Raji (cell line): ENCODE data around the gene WWOX.

Source experiments
- POLR2A ChIP-seq: IDR thresholded peaks from 2 replicates; pipeline ENCODE4 v1.6.1; 2011; ENCODE audit warnings: low read depth, low read length, control low read depth; ENCODE audit not compliant: insufficient read depth

Gene WWOX

GRCh38 chr16:78375055-78375679 is 275.7 kb downstream of the WWOX start:
- no peak for TF ChIP-seq POLR2A

DNA sequence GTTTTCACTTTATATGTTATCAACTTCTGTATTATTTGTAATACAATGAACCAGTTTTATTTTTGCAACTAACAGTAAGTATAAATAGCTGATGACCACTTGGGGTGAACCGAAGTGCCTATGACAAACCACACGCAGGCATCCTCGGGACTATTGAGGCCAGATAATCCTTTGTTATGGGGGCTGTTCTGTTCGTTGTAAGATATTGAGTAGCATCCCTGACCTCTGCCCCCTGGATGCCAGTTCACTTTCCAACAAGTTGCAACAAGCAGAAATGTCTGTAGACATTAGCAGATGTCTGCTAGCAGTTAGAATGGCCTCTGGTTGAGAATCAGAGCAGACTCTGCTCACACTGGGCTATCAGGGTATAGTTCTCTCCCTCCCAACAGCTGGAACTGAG is 277.0 kb downstream of the WWOX start:
- no peak for TF ChIP-seq POLR2A

GRCh38 chr16:78377312-78377711 is 277.9 kb downstream of the WWOX start:
- no peak for TF ChIP-seq POLR2A

DNA sequence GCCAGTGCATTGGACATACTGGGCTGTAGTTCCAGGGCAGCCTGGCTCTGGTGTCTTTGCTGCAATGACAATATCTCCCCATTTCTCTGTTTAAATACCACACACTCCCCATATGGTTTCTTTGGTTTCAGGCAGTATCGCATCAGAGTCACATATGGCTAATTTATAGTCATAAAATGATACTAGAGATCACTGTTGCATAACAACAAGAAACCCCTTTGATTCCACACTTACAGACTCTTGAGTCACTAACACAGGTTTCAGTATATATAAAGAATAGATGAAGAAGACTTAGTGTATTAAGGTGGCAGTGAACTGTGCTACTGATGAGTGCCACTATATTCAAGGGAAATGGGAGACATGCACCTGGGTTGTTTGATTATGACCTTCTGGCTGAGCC is 281.6 kb downstream of the WWOX start:
- TF ChIP-seq POLR2A, result no peak

GRCh38 chr16:78383118-78383517 is 283.7 kb downstream of the WWOX start:
- no peak for TF ChIP-seq POLR2A

DNA sequence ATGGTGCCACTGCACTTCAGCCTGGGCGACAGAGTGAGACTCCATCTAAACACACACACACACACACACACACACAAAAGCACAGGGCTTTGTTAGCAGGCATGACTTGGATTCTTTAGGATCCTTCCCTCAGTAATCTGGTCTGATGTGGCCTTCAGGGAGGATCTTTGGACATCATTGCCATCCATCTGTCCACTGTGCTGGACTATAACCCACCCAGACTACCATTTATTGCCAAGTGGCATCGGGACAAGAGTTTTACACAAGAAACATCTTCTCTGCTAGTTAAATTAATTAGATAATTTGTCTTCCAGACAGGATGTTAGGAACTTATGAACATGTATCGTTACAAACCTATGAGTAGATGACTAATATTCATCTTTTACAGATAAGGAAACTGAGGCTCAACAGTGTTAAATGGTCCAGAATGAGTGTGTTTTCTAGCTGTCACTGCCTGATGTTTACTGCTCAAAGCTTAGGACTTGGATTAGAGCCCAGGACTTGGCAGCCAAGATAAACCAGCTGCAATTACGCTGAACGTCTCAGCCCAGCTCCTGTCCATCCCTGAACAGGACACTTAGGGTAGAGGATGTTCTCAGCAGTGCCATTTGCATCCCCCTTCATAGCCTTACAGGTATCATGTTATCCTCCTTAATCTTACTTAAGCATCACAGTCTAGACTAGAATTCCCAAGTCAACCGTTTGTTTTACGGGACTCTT is 285.8 kb downstream of the WWOX start:
- no peak for TF ChIP-seq POLR2A

GRCh38 chr16:78386557-78387324 is 287.3 kb downstream of the WWOX start:
- no peak for TF ChIP-seq POLR2A

GRCh38 chr16:78389009-78389498 is 289.6 kb downstream of the WWOX start:
- TF ChIP-seq POLR2A, result no peak

- no peak for TF ChIP-seq POLR2A
These were observed 290.6 kb downstream of the WWOX start for GRCh38 chr16:78390092-78390491.

GRCh38 chr16:78390508-78391324 is 291.3 kb downstream of the WWOX start:
- no peak for TF ChIP-seq POLR2A

GRCh38 chr16:78392585-78393195 is 293.2 kb downstream of the WWOX start:
- TF ChIP-seq POLR2A, result no peak

DNA sequence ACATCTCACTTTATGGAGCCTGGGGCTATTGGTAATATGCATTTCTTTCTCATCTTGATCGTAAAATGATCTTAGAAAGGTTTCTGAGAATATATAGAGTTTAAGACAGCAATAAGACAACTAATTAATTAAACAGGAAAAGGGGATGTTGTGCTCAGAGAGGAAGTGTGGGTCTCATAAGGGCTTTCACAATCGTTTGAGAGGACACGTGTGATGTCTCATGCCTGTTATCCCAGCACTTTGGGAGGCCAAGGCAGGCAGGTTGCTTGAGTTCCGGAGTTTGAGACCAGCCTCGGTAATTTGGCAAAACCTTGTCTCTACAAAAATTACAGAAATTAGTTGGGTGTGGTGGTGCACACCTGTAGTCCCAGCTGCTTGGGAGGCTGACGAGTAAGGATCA is 295.6 kb downstream of the WWOX start:
- no peak for TF ChIP-seq POLR2A

GRCh38 chr16:78396046-78396445 is 296.6 kb downstream of the WWOX start:
- TF ChIP-seq POLR2A, result no peak

DNA sequence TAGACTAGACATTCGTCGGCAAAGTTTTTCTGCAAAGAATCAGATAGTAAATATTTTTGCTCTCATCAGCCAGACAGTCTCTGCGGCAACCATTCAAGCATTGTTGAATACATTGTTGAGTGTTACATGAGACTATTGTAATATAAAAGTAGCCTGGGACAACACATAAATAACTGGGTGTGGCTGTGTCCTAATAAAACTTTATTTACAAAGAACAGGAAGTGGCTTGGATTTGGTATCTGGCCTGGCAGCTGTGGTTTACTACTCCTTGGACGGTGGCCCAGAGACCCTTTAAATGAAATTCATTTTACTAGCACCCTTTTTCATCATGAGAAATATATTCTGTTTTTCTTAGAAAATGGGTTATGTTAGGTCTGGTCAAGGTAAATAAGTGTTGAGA is 297.2 kb downstream of the WWOX start:
- TF ChIP-seq POLR2A, result no peak

DNA sequence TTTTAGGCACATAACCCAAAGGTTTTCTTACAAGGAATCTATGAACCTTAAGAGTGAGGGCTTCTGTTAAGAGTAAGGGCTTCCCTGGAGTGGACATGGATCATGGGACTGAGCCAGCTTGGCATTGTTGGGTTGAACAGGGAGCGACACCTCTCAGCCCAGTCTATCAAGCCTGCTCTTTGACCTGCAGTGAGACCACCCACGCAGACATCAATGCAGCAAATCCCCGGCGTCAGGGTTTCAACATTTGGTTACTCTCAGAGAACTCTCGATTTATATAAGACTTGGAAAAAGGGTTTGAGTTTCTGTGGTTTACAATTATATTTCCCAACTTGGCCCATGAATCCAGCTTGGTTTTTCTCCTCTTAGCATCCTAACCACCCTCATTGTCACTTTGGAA is 299.9 kb downstream of the WWOX start:
- no peak for TF ChIP-seq POLR2A

DNA sequence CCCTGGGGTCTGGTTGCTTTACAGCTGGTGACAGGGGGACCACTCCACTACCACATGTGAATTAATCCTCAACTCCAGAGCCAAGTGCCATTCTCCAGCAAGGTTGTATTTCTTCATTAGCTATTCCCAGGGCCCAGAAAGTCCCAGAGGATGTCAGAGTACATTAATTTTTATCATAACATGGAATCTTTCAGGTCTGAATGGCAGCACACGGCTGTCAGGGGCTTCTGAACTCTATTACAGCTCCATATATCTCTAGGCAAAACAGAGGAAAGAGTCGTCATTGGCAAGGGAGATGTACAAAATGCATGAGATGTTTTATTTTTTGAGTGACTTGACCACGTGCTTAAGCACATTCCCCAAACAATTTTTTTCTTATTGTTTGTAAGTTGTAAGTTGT is 303.4 kb downstream of the WWOX start:
- TF ChIP-seq POLR2A, result no peak
